Measurements from ENCODE around the gene SMYD3. TPM values are rescaled to one million over a fixed set of nuclear protein-coding genes. Genes with fewer than 3 reads are reported as not detected.

Gene SMYD3
- total and polyA plus RNA-seq, 9 of the 15 experiments (the other 6 are each of a cell fraction or from before 2014, with no cell fraction given) = 128 to 440 (median 197) TPM

GRCh38 chr1:245702346-245702745 is 804.7 kb downstream of the SMYD3 start (continued):
- TF ChIP-seq CUX1 (CRISPR knock-in tag; IDR thresholded peaks at IDR 0.05) (no peak), ZNF780A (CRISPR knock-in tag; IDR thresholded peaks at IDR 0.05) (no peak), ZBTB11 (CRISPR knock-in tag; IDR thresholded peaks at IDR 0.05) (no peak), CEBPZ (IDR thresholded peaks at IDR 0.05; ENCODE audit: borderline replicate concordance, low read depth, low read length) (no peak)

Measured in K562 (cell line).